AG09309 (cell line): Measurements from ENCODE around the gene CPT1C.

Experiments used
- DNase-seq: peaks from one replicate; pipeline ENCODE4 v3.0.0-alpha.2; 2010; ENCODE audit warnings: low read depth
- H3K4me3 ChIP-seq: 2 replicates; pipeline ENCODE4 v1.5.1; 2011; ENCODE audit warnings: mild to moderate bottlenecking, low read depth, low read length, moderate library complexity; ENCODE audit not compliant: control insufficient read depth
- CTCF ChIP-seq: IDR thresholded peaks from 2 replicates; pipeline ENCODE4 v1.5.1; 2011; ENCODE audit warnings: mild to moderate bottlenecking, low read depth, low read length, inconsistent platforms; ENCODE audit not compliant: insufficient read depth, control insufficient read depth; ENCODE audit errors: missing control alignments

CPT1C gene

GRCh38 chr19:49646586-49646985 is 44.3 kb upstream of the CPT1C start:
- H3K4me3 ChIP-seq: no peak overlapping the region
- no peak for DNase-seq
- no peak for TF ChIP-seq CTCF

- TF ChIP-seq CTCF: no peak
- no peak overlapping the region for H3K4me3 ChIP-seq
- DNase-seq: no peak
These were observed 39.7 kb upstream of the CPT1C start for GRCh38 chr19:49651029-49651819.

- no peak for TF ChIP-seq CTCF
- no peak for DNase-seq
- no peak overlapping the region for H3K4me3 ChIP-seq
These were observed 38.9 kb upstream of the CPT1C start for GRCh38 chr19:49651820-49652550.

- DNase-seq: no peak
- no peak for TF ChIP-seq CTCF
- H3K4me3 ChIP-seq: no peak overlapping the region
These were observed 38.1 kb upstream of the CPT1C start for GRCh38 chr19:49652551-49653465.

- DNase-seq: no peak
- H3K4me3 ChIP-seq: no peak overlapping the region
- no peak for TF ChIP-seq CTCF
These were observed 37.5 kb upstream of the CPT1C start for GRCh38 chr19:49653466-49653806.

- no peak overlapping the region for H3K4me3 ChIP-seq
- DNase-seq: no peak
- no peak for TF ChIP-seq CTCF
These were observed 36.3 kb upstream of the CPT1C start for GRCh38 chr19:49654581-49654980.
